DOHH2 (cell line): Measurements from ENCODE around the gene TLE1.
"Not testable (repeated sequence)": the region's sequence is repeated elsewhere in the genome, so short reads cannot be mapped to it uniquely, and the experiment has no call there.

Experiments
- H3F3A ChIP-seq: fragments of 200-600 bp; sonication (generic), shearing (Covaris generic); 2 replicates; pipeline ENCODE4 v1.6.0; 2016; ENCODE audit warnings: antibody characterized with exemption, mild to moderate bottlenecking; ENCODE audit not compliant: control insufficient read depth, insufficient read depth
- H3K27ac ChIP-seq: fragments of 200-600 bp; sonication (generic); 2 replicates; pipeline ENCODE4 v1.5.1; 2014; ENCODE audit warnings: low read depth, mild to moderate bottlenecking, low read length, moderate library complexity
- H3K27me3 ChIP-seq: fragments of 200-600 bp; sonication (generic); 2 replicates; pipeline ENCODE4 v1.6.1; 2014; ENCODE audit warnings: mild to moderate bottlenecking, low read length, mixed read lengths; ENCODE audit not compliant: control insufficient read depth
- H3K36me3 ChIP-seq: fragments of 200-600 bp; sonication (generic); 2 replicates; pipeline ENCODE4 v1.6.1; 2014; ENCODE audit warnings: mild to moderate bottlenecking, low read length, moderate library complexity, mixed read lengths; ENCODE audit not compliant: control insufficient read depth
- H3K4me1 ChIP-seq: fragments of 200-600 bp; sonication (generic); 2 replicates; pipeline ENCODE4 v1.6.1; 2014; ENCODE audit warnings: mild to moderate bottlenecking, low read length, mixed read lengths; ENCODE audit not compliant: control insufficient read depth
- H3K4me2 ChIP-seq: fragments of 200-600 bp; sonication (generic); 2 replicates; pipeline ENCODE4 v1.6.0; 2014; ENCODE audit warnings: mild to moderate bottlenecking, low read length, moderate library complexity
- H3K4me3 ChIP-seq: fragments of 200-600 bp; sonication (generic); 2 replicates; pipeline ENCODE4 v1.5.1; 2014; ENCODE audit warnings: mild to moderate bottlenecking, low read length, mixed read lengths
- H3K79me2 ChIP-seq: fragments of 200-600 bp; sonication (generic); 2 replicates; pipeline ENCODE4 v1.6.1; 2014; ENCODE audit warnings: mild to moderate bottlenecking, low read length, mixed read lengths; ENCODE audit not compliant: control insufficient read depth
- H3K9me2 ChIP-seq: fragments of 200-600 bp; sonication (generic); replicated peaks from 2 replicates; pipeline ENCODE4 v1.6.1; 2014; ENCODE audit warnings: mild to moderate bottlenecking, low read length, mixed read lengths; ENCODE audit not compliant: control insufficient read depth
- H3K9me3 ChIP-seq: fragments of 200-600 bp; sonication (generic); 2 replicates; pipeline ENCODE4 v1.6.1; 2014; ENCODE audit warnings: antibody characterized with exemption, low read length, mixed read lengths; ENCODE audit not compliant: control insufficient read depth, insufficient read depth
- H4K20me1 ChIP-seq: fragments of 200-600 bp; sonication (generic); 2 replicates; pipeline ENCODE4 v1.6.0; 2014; ENCODE audit warnings: low read depth, mild to moderate bottlenecking, antibody characterized with exemption, low read length, moderate library complexity; ENCODE audit not compliant: control insufficient read depth, insufficient read depth
- CTCF ChIP-seq: fragments of 200-600 bp; sonication (generic); IDR thresholded peaks from one replicate; pipeline ENCODE4 v1.5.1; 2014; ENCODE audit warnings: antibody characterized with exemption, mild to moderate bottlenecking, low read depth, low read length; ENCODE audit not compliant: poor library complexity, severe bottlenecking
- EZH2phosphoT487 ChIP-seq: fragments of 200-600 bp; sonication (generic); IDR thresholded peaks from 2 replicates; pipeline ENCODE4 v1.6.1; 2017; ENCODE audit warnings: borderline replicate concordance, mild to moderate bottlenecking, antibody characterized with exemption, low read length, moderate library complexity, mixed read lengths

Gene TLE1

DNA sequence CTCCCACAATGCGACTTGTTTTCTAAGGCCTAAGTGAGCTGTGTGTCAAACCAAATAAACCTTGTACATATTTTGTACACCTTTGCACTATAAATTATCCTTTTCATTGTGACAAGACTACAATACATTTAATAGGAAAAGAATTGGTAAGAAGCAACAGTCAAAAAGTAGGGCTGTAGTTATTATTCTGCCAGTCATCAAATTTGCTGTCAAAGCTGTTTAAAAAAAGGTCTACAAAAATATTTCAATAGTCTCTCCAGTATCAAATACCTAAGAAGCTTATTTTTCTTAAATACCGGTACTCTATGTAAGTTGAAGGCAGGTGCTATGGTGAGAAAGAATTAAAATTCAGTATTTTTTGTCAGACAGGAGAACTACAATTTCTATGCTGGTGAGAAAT lies 40.5 kb downstream of the TLE1 start:
- H3F3A ChIP-seq: no peaks in the 10 kb centered on the region
- H3K27ac ChIP-seq: no peak overlapping the region
- TF ChIP-seq CTCF (no peak), EZH2phosphoT487 (no peak)
- peaks cover 17% of the 10 kb centered on the region for H3K4me1 ChIP-seq
- no peaks in the 10 kb centered on the region for H4K20me1 ChIP-seq
- H3K27me3 ChIP-seq: no peaks in the 10 kb centered on the region
- no peak overlapping the region for H3K4me2 ChIP-seq
- H3K79me2 ChIP-seq: no peaks in the 10 kb centered on the region
- H3K36me3 ChIP-seq: no peaks in the 10 kb centered on the region
- H3K9me3 ChIP-seq: no peaks in the 10 kb centered on the region
- no peak overlapping the region for H3K4me3 ChIP-seq
- no peaks in the 10 kb centered on the region for H3K9me2 ChIP-seq

GRCh38 chr9:81646337-81646736 lies 43.0 kb downstream of the TLE1 start:
- Histone ChIP-seq H3K4me3 (no peak overlapping the region), H3F3A (no peaks in the 10 kb centered on the region), H3K4me1 (peaks cover 5% of the 10 kb centered on the region), H3K27me3 (no peaks in the 10 kb centered on the region), H3K4me2 (no peak overlapping the region), H3K79me2 (no peaks in the 10 kb centered on the region), H3K9me3 (no peaks in the 10 kb centered on the region), H3K9me2 (no peaks in the 10 kb centered on the region), H4K20me1 (no peaks in the 10 kb centered on the region), H3K36me3 (no peaks in the 10 kb centered on the region), H3K27ac (no peak overlapping the region)
- TF ChIP-seq CTCF (no peak), EZH2phosphoT487 (no peak)

GRCh38 chr9:81644513-81644912 lies 44.8 kb downstream of the TLE1 start:
- not testable (repeated sequence) for H3K9me2 ChIP-seq, H3K4me2 ChIP-seq, H3F3A ChIP-seq, H3K27ac ChIP-seq, H3K36me3 ChIP-seq, H4K20me1 ChIP-seq, H3K27me3 ChIP-seq, H3K9me3 ChIP-seq, H3K4me3 ChIP-seq, H3K4me1 ChIP-seq, H3K79me2 ChIP-seq

DNA sequence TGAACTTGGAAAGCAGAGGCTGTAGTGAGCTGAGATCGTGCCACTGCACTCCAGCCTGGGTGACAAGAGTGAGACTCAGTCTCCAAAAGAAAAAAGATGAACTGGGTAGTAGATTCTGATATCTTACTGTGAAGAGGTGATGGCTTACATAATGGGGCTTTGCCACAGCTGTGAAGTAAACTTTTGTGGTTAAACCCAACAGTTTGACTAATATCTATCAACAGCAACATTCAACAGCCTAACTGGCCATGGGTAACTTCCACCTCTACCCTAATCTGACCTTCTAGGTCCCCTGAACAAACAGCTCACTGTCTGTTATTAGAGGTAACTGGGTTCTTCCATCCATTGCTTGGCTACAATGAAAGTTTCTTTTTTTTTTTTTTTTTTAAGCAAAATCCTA lies 52.1 kb downstream of the TLE1 start:
- Histone ChIP-seq H3K9me3 (no peaks in the 10 kb centered on the region), H3K4me3 (no peak overlapping the region), H3F3A (no peaks in the 10 kb centered on the region), H3K36me3 (no peaks in the 10 kb centered on the region), H3K4me2 (no peak overlapping the region), H4K20me1 (no peaks in the 10 kb centered on the region), H3K27me3 (no peaks in the 10 kb centered on the region), H3K79me2 (no peaks in the 10 kb centered on the region), H3K4me1 (peaks cover 6% of the 10 kb centered on the region), H3K27ac (no peak overlapping the region), H3K9me2 (no peaks in the 10 kb centered on the region)
- TF ChIP-seq CTCF: no peak
- TF ChIP-seq EZH2phosphoT487: no peak
